B cell (primary cell): ENCODE measurements around the gene AP3B2. TPM values are rescaled to one million over a fixed set of nuclear protein-coding genes. Genes with fewer than 3 reads are reported as not detected.
A peak's percentile ranks its signal among the peaks of the same experiment; 100 is the strongest.

Source experiments
- ATAC-seq: fragments of 200-7000 bp; cut with Tn5 transposase; one replicate; pipeline ENCODE4 v1.10.0; 2021; ENCODE audit warnings: low read depth, mild to moderate bottlenecking, moderate number of reproducible peaks, moderate library complexity
- CTCF ChIA-PET: fragments of 350-600 bp; sonication (Branson Sonifier 250); formaldehyde crosslinking; loops from one replicate; lab custom pipeline; 2021; ENCODE audit warnings: antibody characterized with exemption, inconsistent platforms; lab: Charles Lee
- POLR2A ChIA-PET: fragments of 350-600 bp; sonication (Branson Sonifier 250); formaldehyde crosslinking; loops from one replicate; lab custom pipeline; 2021; ENCODE audit warnings: antibody characterized with exemption; lab: Charles Lee
- DNase-seq: peaks from one replicate; pipeline ENCODE4 v3.0.0; 2013
- H2AFZ ChIP-seq: 2 replicates; pipeline ENCODE4 v1.6.1; 2012; ENCODE audit warnings: mild to moderate bottlenecking, low read depth, low read length; ENCODE audit not compliant: insufficient read depth, poor library complexity, severe bottlenecking
- H3K27ac ChIP-seq, 2 donors: 1 replicate in 1 of 2; 2 replicates in 1 of 2; pipeline ENCODE4 v1.5.1; 2012 to 2013; ENCODE audit warnings: low read length in 2 of 2, mild to moderate bottlenecking in 2 of 2, moderate library complexity in 1 of 2
- H3K27me3 ChIP-seq, 4 experiments: fragments of 200-600 bp in 1 of 4; sonication (generic) in 1 of 4; replicated peaks in 1 of 4; 1 replicate in 2 of 4; 2 replicates in 2 of 4; pipeline versions ENCODE4 v1.6.1 to v1.7.0; 2013 to 2016; ENCODE audit warnings: low read length in 3 of 4, mild to moderate bottlenecking in 2 of 4, mixed read lengths in 1 of 4, moderate library complexity in 1 of 4; ENCODE audit not compliant: insufficient read depth in 4 of 4, control insufficient read depth in 3 of 4; ENCODE audit errors: control extremely low read depth in 1 of 4
- H3K36me3 ChIP-seq, 2 experiments: replicated peaks in 1 of 2; 1 replicate in 1 of 2; 2 replicates in 1 of 2; pipeline versions ENCODE4 v1.6.1 to v1.7.1; 2013; ENCODE audit warnings: low read length in 1 of 2; ENCODE audit not compliant: insufficient read depth in 2 of 2, control insufficient read depth in 1 of 2; ENCODE audit errors: control extremely low read depth in 1 of 2, extremely low read depth in 1 of 2
- H3K4me1 ChIP-seq, 2 donors: fragments of 200-600 bp in 1 of 2; sonication (generic) in 1 of 2; 1 replicate in 1 of 2; 2 replicates in 1 of 2; pipeline versions ENCODE4 v1.5.1 to v1.6.1; 2013 to 2017; ENCODE audit warnings: low read length in 2 of 2; ENCODE audit not compliant: control insufficient read depth in 2 of 2, insufficient read depth in 2 of 2
- H3K4me2 ChIP-seq: replicated peaks from 2 replicates; pipeline ENCODE3; 2012; ENCODE audit warnings: mild to moderate bottlenecking, low read depth, low read length; ENCODE audit not compliant: poor library complexity, severe bottlenecking
- H3K4me3 ChIP-seq, 5 experiments: fragments of 200-600 bp in 1 of 5; sonication (generic) in 1 of 5; 1 replicate in 3 of 5; 2 replicates in 2 of 5; pipeline versions ENCODE4 v1.5.1 to v1.7.0; 2011 to 2016; ENCODE audit warnings: low read length in 4 of 5, mild to moderate bottlenecking in 4 of 5, low read depth in 2 of 5, control low read depth in 1 of 5, moderate library complexity in 1 of 5; ENCODE audit not compliant: insufficient read depth in 1 of 5; ENCODE audit errors: control extremely low read depth in 1 of 5, extremely low read depth in 1 of 5
- H3K79me2 ChIP-seq: fragments of 200-600 bp; sonication (generic); one replicate; pipeline ENCODE4 v1.6.0; 2016; ENCODE audit warnings: low read length; ENCODE audit not compliant: control insufficient read depth, insufficient read depth
- H3K9ac ChIP-seq: fragments of 200-600 bp; sonication (generic); 2 replicates; pipeline ENCODE4 v1.6.1; 2017; ENCODE audit warnings: mild to moderate bottlenecking, low read length, moderate library complexity
- H3K9me3 ChIP-seq, 3 donors: one replicate each; pipeline versions ENCODE4 v1.6.1 to v1.7.1; 2013; ENCODE audit warnings: low read length in 2 of 3; ENCODE audit not compliant: control insufficient read depth in 2 of 3, insufficient read depth in 1 of 3; ENCODE audit errors: control extremely low read depth in 1 of 3
- H4K20me1 ChIP-seq: 2 replicates; pipeline ENCODE4 v1.6.0; 2012; ENCODE audit warnings: mild to moderate bottlenecking, low read length; ENCODE audit not compliant: insufficient read depth, control insufficient read depth, poor library complexity, severe bottlenecking
- H3K27ac Mint-ChIP-seq: one replicate; pipeline ENCODE4 v1.8.0; 2021; ENCODE audit warnings: mixed read lengths
- H3K27me3 Mint-ChIP-seq: one replicate; pipeline ENCODE4 v1.8.0; 2021; ENCODE audit warnings: mixed read lengths
- H3K4me1 Mint-ChIP-seq: one replicate; pipeline ENCODE4 v1.8.0; 2021; ENCODE audit warnings: mixed read lengths
- H3K4me3 Mint-ChIP-seq: one replicate; pipeline ENCODE4 v1.8.0; 2021; ENCODE audit warnings: mixed read lengths
- H3K9me3 Mint-ChIP-seq: one replicate; pipeline ENCODE4 v1.8.0; 2022; ENCODE audit warnings: mixed read lengths; ENCODE audit not compliant: insufficient read depth
- CTCF ChIP-seq: fragments of 200-600 bp; IDR thresholded peaks from one replicate; pipeline ENCODE4 v1.8.0; 2022; ENCODE audit warnings: antibody characterized with exemption, mild to moderate bottlenecking
- EZH2 ChIP-seq: IDR thresholded peaks from 2 replicates; pipeline ENCODE4 v1.6.1; 2012; ENCODE audit warnings: borderline replicate concordance, low read depth, mild to moderate bottlenecking, moderate library complexity, low read length; ENCODE audit not compliant: insufficient read depth, poor library complexity, severe bottlenecking
- WGBS: methylation state at CpG from one replicate; pipeline ENCODE4 v1.1.5; 2013; ENCODE audit warnings: missing lambda C conversion rate; ENCODE audit not compliant: insufficient coverage; 5-methylcytosine and 5-hydroxymethylcytosine counted together
- intact Hi-C: fragments of 100-400 bp; cut with micrococcal nuclease; formaldehyde crosslinking; loops from one replicate; pipeline ENCODE4 v1.10.0; 2022
- polyA plus RNA-seq: library from polyadenylated mRNA; depleted of rRNA; stranded (reverse); fragments of >200 nt; gene quantifications from 2 replicates; pipeline ENCODE4 v1.2.3, GENCODE V29; 2012
- total RNA-seq, 2 donors: library from RNA; stranded (reverse); fragments of 120-200 nt in 1 of 2; gene quantifications; 1 replicate in 1 of 2; 2 replicates in 1 of 2; pipeline versions ENCODE4 v1.2.3 to v1.2.4, GENCODE V29; 2013 to 2022

Gene AP3B2
- total and polyA plus RNA-seq, 2 donors (not counting 1 experiment from before 2014, with no cell fraction given), result 0.15 to 0.37 TPM

GRCh38 chr15:82647045-82647834 lies 62.4 kb downstream of the AP3B2 start, which contains the start of gene CPEB1:
CPEB1 (minus strand) TSS chr15:82647363; CDS start chr15:82628459, 18,904 bp downstream.
- Mint-ChIP-seq H3K9me3 (no peaks in the 10 kb centered on the region), H3K27me3 (peaks cover 52% of the 10 kb centered on the region), H3K27ac (no peak within 1 kb of the TSS), H3K4me3 (peak within 1 kb of the TSS; percentile 69), H3K4me1 (peaks cover 12% of the 10 kb centered on the region)
- H3K4me1 ChIP-seq, result peaks cover 11 to 20% of the 10 kb centered on the region in 2 donors
- peak within 1 kb of the TSS; percentile 64 for H3K9ac ChIP-seq
- no peaks in the 10 kb centered on the region for H4K20me1 ChIP-seq
- ChIA-PET POLR2A (no interaction called here), CTCF (no interaction called here)
- 15% methylated on average over 96 of the region's 96 CpGs for WGBS
- H3K9me3 ChIP-seq, result peaks cover 0 to 24% (median 0%) of the 10 kb centered on the region in 3 donors
- peak within 1 kb of the TSS; percentile 94 for H3K4me2 ChIP-seq
- no peaks in the 10 kb centered on the region for H3K36me3 ChIP-seq
- TF ChIP-seq EZH2 (no peak), CTCF (peak; percentile 16)
- H3K27ac ChIP-seq, result no peak within 1 kb of the TSS
- DNase-seq, result peak; percentile 54
- H2AFZ ChIP-seq, result peak within 1 kb of the TSS; percentile 73
- peak within 1 kb of the TSS in 4 of 5 experiments; percentile 11 to 65 (median 48) for H3K4me3 ChIP-seq
- peak; percentile 53 for ATAC-seq
- peaks cover 0 to 56% (median 32%) of the 10 kb centered on the region in 4 experiments for H3K27me3 ChIP-seq
- no peaks in the 10 kb centered on the region for H3K79me2 ChIP-seq
- intact Hi-C loops, result no loop called here
